ENCODE data around the gene C1orf159.

DNA sequence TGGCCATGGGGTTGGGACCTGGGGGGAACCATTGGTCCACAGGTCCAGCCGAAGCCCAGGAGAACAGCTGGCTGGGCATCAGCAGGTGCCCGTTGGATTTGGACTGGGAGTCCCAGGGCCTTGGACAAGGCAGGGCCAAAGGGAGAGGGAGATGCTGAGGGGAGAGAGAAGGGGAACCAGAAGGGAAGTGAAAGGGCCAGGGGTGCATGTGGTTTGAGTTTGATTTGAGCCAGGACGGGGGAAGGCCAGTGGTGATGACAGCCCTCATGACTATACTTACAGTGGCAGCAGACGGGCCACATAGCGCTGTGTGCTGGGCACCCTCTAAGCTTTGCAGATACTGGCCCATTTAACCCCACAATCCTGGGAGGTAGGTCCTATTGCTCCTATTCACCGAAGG is 77.2 kb downstream of the C1orf159 start:
- TF ChIP-seq, protein P1, sequence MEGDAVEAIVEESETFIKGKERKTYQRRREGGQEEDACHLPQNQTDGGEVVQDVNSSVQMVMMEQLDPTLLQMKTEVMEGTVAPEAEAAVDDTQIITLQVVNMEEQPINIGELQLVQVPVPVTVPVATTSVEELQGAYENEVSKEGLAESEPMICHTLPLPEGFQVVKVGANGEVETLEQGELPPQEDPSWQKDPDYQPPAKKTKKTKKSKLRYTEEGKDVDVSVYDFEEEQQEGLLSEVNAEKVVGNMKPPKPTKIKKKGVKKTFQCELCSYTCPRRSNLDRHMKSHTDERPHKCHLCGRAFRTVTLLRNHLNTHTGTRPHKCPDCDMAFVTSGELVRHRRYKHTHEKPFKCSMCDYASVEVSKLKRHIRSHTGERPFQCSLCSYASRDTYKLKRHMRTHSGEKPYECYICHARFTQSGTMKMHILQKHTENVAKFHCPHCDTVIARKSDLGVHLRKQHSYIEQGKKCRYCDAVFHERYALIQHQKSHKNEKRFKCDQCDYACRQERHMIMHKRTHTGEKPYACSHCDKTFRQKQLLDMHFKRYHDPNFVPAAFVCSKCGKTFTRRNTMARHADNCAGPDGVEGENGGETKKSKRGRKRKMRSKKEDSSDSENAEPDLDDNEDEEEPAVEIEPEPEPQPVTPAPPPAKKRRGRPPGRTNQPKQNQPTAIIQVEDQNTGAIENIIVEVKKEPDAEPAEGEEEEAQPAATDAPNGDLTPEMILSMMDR (IDR thresholded peaks at IDR 0.05; ENCODE audit: insufficient read depth, low read length): no peak
- no peak for TF ChIP-seq POLR2AphosphoS5 (IDR thresholded peaks at IDR 0.05; ENCODE audit: low read depth)
